HepG2 (cell line): ENCODE data around the gene TUBB2B. TPM values are rescaled to one million over a fixed set of nuclear protein-coding genes. Genes with fewer than 3 reads are reported as not detected.

ENCODE experiments used
- ATF1 ChIP-seq: IDR thresholded peaks from 2 replicates; pipeline ENCODE4 v1.6.1; 2016; ENCODE audit warnings: mild to moderate bottlenecking, control low read depth
- ATF7 ChIP-seq, 2 experiments: fragments of 450-650 bp in 1 of 2; sonication (generic) in 1 of 2; formaldehyde crosslinking in 1 of 2; IDR thresholded peaks; 2 replicates each; pipeline versions ENCODE4 v1.4.0 to v1.6.1; 2016 to 2020; ENCODE audit warnings: antibody characterized with exemption in 1 of 2, mild to moderate bottlenecking in 1 of 2, missing genetic modification reagents in 1 of 2
- CBX5 ChIP-seq: sonication (generic); formaldehyde crosslinking; IDR thresholded peaks from 2 replicates; pipeline ENCODE4 v1.4.0; 2020; ENCODE audit warnings: missing genetic modification reagents, borderline replicate concordance
- CHD4 ChIP-seq: fragments of 200-600 bp; sonication (generic); IDR thresholded peaks from 2 replicates; pipeline ENCODE4 v1.7.0; 2017; ENCODE audit warnings: mild to moderate bottlenecking, low read length, borderline replicate concordance
- HMGXB4 ChIP-seq, 2 experiments: sonication (generic) in 1 of 2; formaldehyde crosslinking in 1 of 2; IDR thresholded peaks; 2 replicates each; pipeline versions ENCODE4 v1.4.0 to v1.6.1; 2018 to 2020; ENCODE audit warnings: missing genetic modification reagents in 2 of 2, borderline replicate concordance in 1 of 2, low read depth in 1 of 2, mild to moderate bottlenecking in 1 of 2, missing biosample characterization in 1 of 2
- IRF1 ChIP-seq: sonication (generic); formaldehyde crosslinking; IDR thresholded peaks from 2 replicates; pipeline ENCODE4 v1.4.0; 2020; ENCODE audit warnings: low read depth, mild to moderate bottlenecking, missing genetic modification reagents
- KDM6A ChIP-seq: IDR thresholded peaks from 2 replicates; pipeline ENCODE4 v1.6.1; 2016; ENCODE audit warnings: low read depth
- LCORL ChIP-seq, 2 experiments: fragments of 450-650 bp in 1 of 2; sonication (generic) in 1 of 2; formaldehyde crosslinking in 1 of 2; IDR thresholded peaks; 2 replicates each; pipeline versions ENCODE4 v1.5.0 to v1.6.1; 2017 to 2020; ENCODE audit warnings: antibody characterized with exemption in 1 of 2, missing genetic modification reagents in 1 of 2
- NR2C2 ChIP-seq: sonication (generic); formaldehyde crosslinking; IDR thresholded peaks from 2 replicates; pipeline ENCODE4 v1.4.0; 2020; ENCODE audit warnings: missing genetic modification reagents, mild to moderate bottlenecking, moderate library complexity, borderline replicate concordance
- SIN3B ChIP-seq: fragments of 150-350 bp; IDR thresholded peaks from 2 replicates; pipeline ENCODE4 v1.6.1; 2014; ENCODE audit warnings: low read length
- ZFP62 ChIP-seq: sonication (generic); formaldehyde crosslinking; IDR thresholded peaks from 2 replicates; pipeline ENCODE4 v1.4.0; 2020; ENCODE audit warnings: missing genetic modification reagents
- ZHX1 ChIP-seq: sonication (generic); formaldehyde crosslinking; IDR thresholded peaks from 2 replicates; pipeline ENCODE4 v1.8.1; 2022; ENCODE audit warnings: low read depth, mild to moderate bottlenecking, missing genetic modification reagents
- ZNF136 ChIP-seq: sonication (generic); formaldehyde crosslinking; IDR thresholded peaks from 2 replicates; pipeline ENCODE4 v1.8.1; 2022; ENCODE audit warnings: low read depth, mild to moderate bottlenecking, moderate library complexity, missing genetic modification reagents
- ZNF260 ChIP-seq: sonication (generic); formaldehyde crosslinking; IDR thresholded peaks from 2 replicates; pipeline ENCODE4 v1.4.0; 2020; ENCODE audit warnings: missing genetic modification reagents, low read depth, mild to moderate bottlenecking, borderline replicate concordance
- polyA plus RNA-seq, 8 experiments: library from polyadenylated mRNA; depleted of rRNA in 3 of 8; stranded (reverse) in 7 of 8; unstranded in 1 of 8; fragments of >200 nt; fragmentation: Illumina TruSeq in 4 of 8; extraction: Trizol in 4 of 8; gene quantifications; 2 replicates each; pipeline versions ENCODE4 v1.2.1 to v1.2.3, GENCODE V29; 2011 to 2016; ENCODE audit warnings: low read depth in 4 of 8, missing spikeins in 1 of 8, mixed read lengths in 1 of 8; ENCODE audit not compliant: insufficient read depth in 1 of 8
- total RNA-seq, 5 experiments: library from RNA; depleted of rRNA; stranded (reverse); fragments of >200 nt; fragmentation: Illumina TruSeq; extraction: Trizol; gene quantifications; 2 replicates each; pipeline ENCODE4 v1.2.3, GENCODE V29; 2016; ENCODE audit warnings: low read depth in 1 of 5
- TF ChIP-seq, protein P1 (sequence below): sonication (generic); formaldehyde crosslinking; IDR thresholded peaks from 2 replicates; pipeline ENCODE4 v1.4.0; 2020; ENCODE audit warnings: mild to moderate bottlenecking, missing genetic modification reagents
- TF ChIP-seq, protein P2 (sequence below): sonication (generic); formaldehyde crosslinking; IDR thresholded peaks from 2 replicates; pipeline ENCODE4 v1.4.0; 2020; ENCODE audit warnings: missing genetic modification reagents
- TF ChIP-seq, protein P3 (sequence below): sonication (generic); formaldehyde crosslinking; IDR thresholded peaks from 2 replicates; pipeline ENCODE4 v1.5.1; 2020; ENCODE audit warnings: mild to moderate bottlenecking, moderate library complexity, missing genetic modification reagents

The TUBB2B gene
- total and polyA plus RNA-seq, 2 of the 13 experiments (the other 11 are each of a cell fraction or from before 2014, with no cell fraction given): 10.3 to 23.6 TPM

DNA sequence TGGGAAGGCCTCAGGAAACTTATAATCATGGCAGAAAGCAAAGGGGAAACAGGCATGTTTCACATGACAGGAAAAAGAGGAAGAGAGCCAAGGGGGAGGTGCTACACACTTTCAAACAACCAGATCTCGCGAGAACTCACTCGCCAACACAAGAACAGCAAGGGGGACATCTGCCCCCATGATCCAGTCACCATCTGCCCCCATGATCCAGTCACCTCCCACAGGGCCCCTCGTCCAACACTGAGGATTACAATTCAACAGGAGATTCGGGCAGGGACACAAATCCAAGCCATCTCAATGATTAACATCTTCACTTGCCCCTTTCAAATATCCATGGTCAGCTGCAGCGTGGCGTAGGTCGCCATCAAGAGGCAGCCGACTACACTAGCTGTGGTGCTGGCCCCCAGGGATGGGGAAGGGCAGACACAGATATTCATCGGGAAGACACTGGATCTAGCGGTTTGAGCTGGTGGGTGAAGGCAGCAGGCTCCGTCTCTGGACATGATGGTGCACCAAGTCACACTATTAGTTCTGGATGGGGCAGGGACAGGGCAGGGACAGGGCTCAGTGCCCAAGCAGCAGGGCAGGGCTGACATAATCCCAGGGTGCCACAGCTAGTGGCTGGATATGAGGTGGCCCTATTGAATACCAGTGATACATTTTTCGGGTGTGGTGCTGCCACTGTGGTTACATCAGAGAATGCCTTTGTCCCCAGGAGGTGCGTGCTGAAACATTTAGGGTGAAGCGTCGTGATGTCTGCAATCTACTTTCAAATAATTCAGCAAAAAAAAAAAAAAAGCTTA is 31.6 kb downstream of the TUBB2B start (continued):
- TF ChIP-seq CHD4 (no peak), HMGXB4 (CRISPR knock-in tag; IDR thresholded peaks at IDR 0.05; ENCODE audit: borderline replicate concordance in 1 of 2, low read depth in 1 of 2) (peak; percentile 63 to 90; a peak in 3 of 4 replicates), ZNF260 (CRISPR knock-in tag) (no peak), CBX5 (CRISPR knock-in tag) (no peak), ZHX1 (CRISPR knock-in tag) (no peak), KDM6A (CRISPR knock-in tag) (0 out of 2 replicates have a peak, but pooled peaks have one; percentile 32), LCORL (IDR thresholded peaks at IDR 0.05) (no peak), LCORL (CRISPR knock-in tag; IDR thresholded peaks at IDR 0.05) (peak; percentile 33; the same call in 1 of the 2 replicates), ZNF136 (CRISPR knock-in tag) (no peak), NR2C2 (CRISPR knock-in tag) (peak; percentile 39; the same call in 1 of the 2 replicates), ZFP62 (CRISPR knock-in tag) (no peak), ATF7 (IDR thresholded peaks at IDR 0.05) (no peak), ATF7 (CRISPR knock-in tag; IDR thresholded peaks at IDR 0.05) (peak; percentile 28; the same call in 1 of the 2 replicates), ATF1 (no peak), IRF1 (CRISPR knock-in tag) (no peak), SIN3B (no peak)
- TF ChIP-seq, protein P1, sequence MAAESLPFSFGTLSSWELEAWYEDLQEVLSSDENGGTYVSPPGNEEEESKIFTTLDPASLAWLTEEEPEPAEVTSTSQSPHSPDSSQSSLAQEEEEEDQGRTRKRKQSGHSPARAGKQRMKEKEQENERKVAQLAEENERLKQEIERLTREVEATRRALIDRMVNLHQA (CRISPR knock-in tag): no peak
- TF ChIP-seq, protein P2, sequence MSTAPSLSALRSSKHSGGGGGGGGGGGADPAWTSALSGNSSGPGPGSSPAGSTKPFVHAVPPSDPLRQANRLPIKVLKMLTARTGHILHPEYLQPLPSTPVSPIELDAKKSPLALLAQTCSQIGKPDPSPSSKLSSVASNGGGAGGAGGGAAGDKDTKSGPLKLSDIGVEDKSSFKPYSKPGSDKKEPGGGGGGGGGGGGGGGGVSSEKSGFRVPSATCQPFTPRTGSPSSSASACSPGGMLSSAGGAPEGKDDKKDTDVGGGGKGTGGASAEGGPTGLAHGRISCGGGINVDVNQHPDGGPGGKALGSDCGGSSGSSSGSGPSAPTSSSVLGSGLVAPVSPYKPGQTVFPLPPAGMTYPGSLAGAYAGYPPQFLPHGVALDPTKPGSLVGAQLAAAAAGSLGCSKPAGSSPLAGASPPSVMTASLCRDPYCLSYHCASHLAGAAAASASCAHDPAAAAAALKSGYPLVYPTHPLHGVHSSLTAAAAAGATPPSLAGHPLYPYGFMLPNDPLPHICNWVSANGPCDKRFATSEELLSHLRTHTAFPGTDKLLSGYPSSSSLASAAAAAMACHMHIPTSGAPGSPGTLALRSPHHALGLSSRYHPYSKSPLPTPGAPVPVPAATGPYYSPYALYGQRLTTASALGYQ: no peak
- TF ChIP-seq, protein P3, sequence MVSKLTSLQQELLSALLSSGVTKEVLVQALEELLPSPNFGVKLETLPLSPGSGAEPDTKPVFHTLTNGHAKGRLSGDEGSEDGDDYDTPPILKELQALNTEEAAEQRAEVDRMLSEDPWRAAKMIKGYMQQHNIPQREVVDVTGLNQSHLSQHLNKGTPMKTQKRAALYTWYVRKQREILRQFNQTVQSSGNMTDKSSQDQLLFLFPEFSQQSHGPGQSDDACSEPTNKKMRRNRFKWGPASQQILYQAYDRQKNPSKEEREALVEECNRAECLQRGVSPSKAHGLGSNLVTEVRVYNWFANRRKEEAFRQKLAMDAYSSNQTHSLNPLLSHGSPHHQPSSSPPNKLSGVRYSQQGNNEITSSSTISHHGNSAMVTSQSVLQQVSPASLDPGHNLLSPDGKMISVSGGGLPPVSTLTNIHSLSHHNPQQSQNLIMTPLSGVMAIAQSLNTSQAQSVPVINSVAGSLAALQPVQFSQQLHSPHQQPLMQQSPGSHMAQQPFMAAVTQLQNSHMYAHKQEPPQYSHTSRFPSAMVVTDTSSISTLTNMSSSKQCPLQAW (CRISPR knock-in tag): peak; percentile 88
